Activated CD4-positive, CD25-positive, alpha-beta regulatory T cell treated with anti-CD3 and anti-CD28 coated beads, Interleukin-2, amount 50 U/mL, for 16 hours (primary cell): Measurements from ENCODE around the gene ENDOV.
"Not testable (repeated sequence)": the region's sequence is repeated elsewhere in the genome, so short reads cannot be mapped to it uniquely, and the experiment has no call there.

ENCODE experiments used
- DNase-seq: peaks from one replicate; pipeline ENCODE4 v3.0.0-alpha.2; 2020; ENCODE audit warnings: low read depth, low spot score

Gene ENDOV

GRCh38 chr17:80388175-80388574 lies 26.8 kb upstream of the ENDOV start:
- no peak for DNase-seq

- no peak for DNase-seq
These were observed 26.4 kb upstream of the ENDOV start for GRCh38 chr17:80388601-80389000.

- no peak for DNase-seq
These were observed 25.7 kb upstream of the ENDOV start for GRCh38 chr17:80389011-80389995.

GRCh38 chr17:80393241-80393890 lies 21.6 kb upstream of the ENDOV start:
- no peak for DNase-seq

- no peak for DNase-seq
These were observed 21.0 kb upstream of the ENDOV start for GRCh38 chr17:80393961-80394360.

GRCh38 chr17:80394629-80395216 lies 20.2 kb upstream of the ENDOV start:
- no peak for DNase-seq

GRCh38 chr17:80395402-80396151 lies 19.4 kb upstream of the ENDOV start:
- no peak for DNase-seq

GRCh38 chr17:80396157-80397033 lies 18.6 kb upstream of the ENDOV start:
- no peak for DNase-seq

GRCh38 chr17:80397034-80397387 lies 18.0 kb upstream of the ENDOV start:
- no peak for DNase-seq

GRCh38 chr17:80397686-80398085 lies 17.3 kb upstream of the ENDOV start:
- DNase-seq: no peak

- DNase-seq: not testable (repeated sequence)
These were observed 13.9 kb upstream of the ENDOV start for GRCh38 chr17:80401086-80401485.

GRCh38 chr17:80402102-80402501 lies 12.9 kb upstream of the ENDOV start:
- DNase-seq: not testable (repeated sequence)

- no peak for DNase-seq
These were observed 12.0 kb upstream of the ENDOV start for GRCh38 chr17:80402959-80403358.

- DNase-seq: no peak
These were observed 8.8 kb upstream of the ENDOV start for GRCh38 chr17:80406146-80406545.

GRCh38 chr17:80407917-80408316 lies 7.0 kb upstream of the ENDOV start:
- not testable (repeated sequence) for DNase-seq

- DNase-seq: no peak
These were observed 6.1 kb upstream of the ENDOV start for GRCh38 chr17:80408872-80409271.

- no peak for DNase-seq
These were observed 5.3 kb upstream of the ENDOV start for GRCh38 chr17:80409626-80410025.

- not testable (repeated sequence) for DNase-seq
These were observed 4.4 kb upstream of the ENDOV start for GRCh38 chr17:80410441-80411087.

- DNase-seq: no peak
These were observed 1.0 kb upstream of the ENDOV start for GRCh38 chr17:80413771-80414507.

GRCh38 chr17:80414508-80414802 lies 512 bp upstream of the ENDOV start:
- DNase-seq: no peak
